ENCODE measurements around the gene PLXNC1.

- TF ChIP-seq EZH2phosphoT487 (IDR thresholded peaks at IDR 0.05; ENCODE audit: low read length) (no peak), EZH2 (optimal IDR thresholded peaks at IDR 0.05; ENCODE audit: low read depth, low read length) (no peak)
- TF ChIP-seq, protein P1, sequence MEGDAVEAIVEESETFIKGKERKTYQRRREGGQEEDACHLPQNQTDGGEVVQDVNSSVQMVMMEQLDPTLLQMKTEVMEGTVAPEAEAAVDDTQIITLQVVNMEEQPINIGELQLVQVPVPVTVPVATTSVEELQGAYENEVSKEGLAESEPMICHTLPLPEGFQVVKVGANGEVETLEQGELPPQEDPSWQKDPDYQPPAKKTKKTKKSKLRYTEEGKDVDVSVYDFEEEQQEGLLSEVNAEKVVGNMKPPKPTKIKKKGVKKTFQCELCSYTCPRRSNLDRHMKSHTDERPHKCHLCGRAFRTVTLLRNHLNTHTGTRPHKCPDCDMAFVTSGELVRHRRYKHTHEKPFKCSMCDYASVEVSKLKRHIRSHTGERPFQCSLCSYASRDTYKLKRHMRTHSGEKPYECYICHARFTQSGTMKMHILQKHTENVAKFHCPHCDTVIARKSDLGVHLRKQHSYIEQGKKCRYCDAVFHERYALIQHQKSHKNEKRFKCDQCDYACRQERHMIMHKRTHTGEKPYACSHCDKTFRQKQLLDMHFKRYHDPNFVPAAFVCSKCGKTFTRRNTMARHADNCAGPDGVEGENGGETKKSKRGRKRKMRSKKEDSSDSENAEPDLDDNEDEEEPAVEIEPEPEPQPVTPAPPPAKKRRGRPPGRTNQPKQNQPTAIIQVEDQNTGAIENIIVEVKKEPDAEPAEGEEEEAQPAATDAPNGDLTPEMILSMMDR (IDR thresholded peaks at IDR 0.05; ENCODE audit: low read length) = no peak
Measured at GRCh38 chr12:94122591-94122990, 25.8 kb upstream of the PLXNC1 start.

Data from MM.1S (cell line).